A549 (cell line): ENCODE data around the gene RER1.

ENCODE experiments used
- CBX8 ChIP-seq: fragments of 200-600 bp; sonication (generic); IDR thresholded peaks from 2 replicates; pipeline ENCODE4 v1.6.1; 2016
- CTCF ChIP-seq: fragments of >200 bp; sonication (Bioruptor Twin); formaldehyde crosslinking; IDR thresholded peaks from 3 replicates; pipeline ENCODE4 v1.5.1; 2016
- HEYL ChIP-seq: fragments of 250-450 bp; sonication (Bioruptor Pico); IDR thresholded peaks from 2 replicates; pipeline ENCODE4 v1.8.0; 2021; ENCODE audit warnings: mild to moderate bottlenecking, moderate library complexity
- KDM1A ChIP-seq: fragments of 200-600 bp; sonication (generic); IDR thresholded peaks from 2 replicates; pipeline ENCODE4 v1.6.1; 2016; ENCODE audit warnings: low read depth, mild to moderate bottlenecking
- MAFK ChIP-seq: fragments of 450-650 bp; IDR thresholded peaks from 2 replicates; pipeline ENCODE4 v1.6.1; 2014; ENCODE audit not compliant: partially characterized antibody
- NR3C1 ChIP-seq: fragments of >200 bp; sonication (Bioruptor Twin); formaldehyde crosslinking; IDR thresholded peaks from 3 replicates; pipeline ENCODE4 v1.6.1; 2017
- POLR2A ChIP-seq: IDR thresholded peaks from 2 replicates; pipeline ENCODE4 v1.6.1; 2012; ENCODE audit warnings: mild to moderate bottlenecking, low read length
- TF ChIP-seq, protein P1 (sequence below): fragments of 450-650 bp; IDR thresholded peaks from 2 replicates; pipeline ENCODE4 v1.6.1; 2014; ENCODE audit warnings: antibody characterized with exemption

DNA sequence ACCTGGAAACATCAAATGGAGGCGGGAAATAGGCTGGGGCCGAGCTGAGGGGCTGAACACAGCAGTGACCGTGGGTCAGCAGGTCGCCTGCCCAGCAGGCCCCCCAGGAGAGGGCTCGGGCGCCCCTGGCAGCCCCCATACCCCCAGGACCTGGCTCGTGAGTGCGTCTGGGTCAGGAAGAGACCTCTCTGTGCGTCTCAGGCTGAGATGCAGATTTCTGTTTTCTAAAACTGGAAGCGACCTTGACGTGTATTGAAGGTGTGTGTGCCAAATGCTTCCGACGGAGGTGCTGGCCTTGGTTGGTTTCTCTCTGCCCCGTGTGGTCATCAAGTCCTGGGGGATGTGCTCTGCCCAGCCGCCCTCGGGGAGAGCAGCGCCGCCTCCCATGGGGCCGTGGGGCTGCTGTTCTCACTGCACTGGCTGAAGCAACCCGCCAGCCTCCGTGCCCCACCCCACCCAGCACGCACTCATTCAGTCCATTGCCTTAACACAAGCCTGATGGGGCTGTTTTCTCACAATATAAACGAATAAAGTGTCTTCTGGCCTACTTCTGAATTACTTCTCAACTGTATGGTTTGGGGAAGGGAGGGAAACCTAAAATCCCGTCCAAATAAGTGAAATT is 13.4 kb downstream of the RER1 start:
- TF ChIP-seq KDM1A = no peak
- no peak for TF ChIP-seq MAFK
- TF ChIP-seq, protein P1, sequence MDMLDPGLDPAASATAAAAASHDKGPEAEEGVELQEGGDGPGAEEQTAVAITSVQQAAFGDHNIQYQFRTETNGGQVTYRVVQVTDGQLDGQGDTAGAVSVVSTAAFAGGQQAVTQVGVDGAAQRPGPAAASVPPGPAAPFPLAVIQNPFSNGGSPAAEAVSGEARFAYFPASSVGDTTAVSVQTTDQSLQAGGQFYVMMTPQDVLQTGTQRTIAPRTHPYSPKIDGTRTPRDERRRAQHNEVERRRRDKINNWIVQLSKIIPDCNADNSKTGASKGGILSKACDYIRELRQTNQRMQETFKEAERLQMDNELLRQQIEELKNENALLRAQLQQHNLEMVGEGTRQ = no peak
- no peak for TF ChIP-seq CTCF
- no peak for TF ChIP-seq POLR2A
- no peak for TF ChIP-seq NR3C1
- no peak for TF ChIP-seq CBX8
- no peak for TF ChIP-seq HEYL (CRISPR knock-in tag)
